H1 (cell line): ENCODE results near the gene SLC17A5. TPM values are rescaled to one million over a fixed set of nuclear protein-coding genes. Genes with fewer than 3 reads are reported as not detected.

Source experiments
- CTCF ChIA-PET: fragments of 300-600 bp; sonication (Branson Sonifier 250); formaldehyde crosslinking; loops from one replicate; lab custom pipeline; 2021; ENCODE audit not compliant: partially characterized antibody; lab: Charles Lee
- POLR2A ChIA-PET: fragments of 300-600 bp; sonication (Branson Sonifier 250); formaldehyde crosslinking; loops from one replicate; lab custom pipeline; 2021; ENCODE audit warnings: inconsistent platforms; ENCODE audit not compliant: partially characterized antibody; lab: Charles Lee
- DNase-seq, 2 experiments: peaks; one replicate each; pipeline versions ENCODE4 v3.0.0 to v3.0.0-alpha.2; 2010 to 2022; ENCODE audit warnings: low spot score in 2 of 2, low read depth in 1 of 2, mixed read lengths in 1 of 2
- FAIRE-seq: peaks from 2 replicates; lab custom pipeline; 2011; peaks lifted over from hg19 to GRCh38; lab: Jason Lieb, UNC
- H2AFZ ChIP-seq: 2 replicates; pipeline ENCODE4 v1.8.1; 2012; ENCODE audit warnings: low read length, inconsistent platforms
- H2AK5ac ChIP-seq: 2 replicates; pipeline ENCODE4 v1.6.1; 2013; ENCODE audit warnings: low read depth, low read length
- H2BK120ac ChIP-seq: replicated peaks from 2 replicates; pipeline ENCODE3; 2013; ENCODE audit warnings: low read depth, low read length, inconsistent platforms
- H2BK12ac ChIP-seq: 2 replicates; pipeline ENCODE4 v1.6.1; 2013; ENCODE audit warnings: low read depth, low read length
- H2BK15ac ChIP-seq: 2 replicates; pipeline ENCODE4 v1.6.1; 2013; ENCODE audit warnings: low read length
- H2BK20ac ChIP-seq: 2 replicates; pipeline ENCODE4 v1.6.1; 2013; ENCODE audit warnings: low read length
- H2BK5ac ChIP-seq: 2 replicates; pipeline ENCODE4 v1.6.1; 2013; ENCODE audit warnings: low read depth, low read length
- H3K14ac ChIP-seq: 2 replicates; pipeline ENCODE4 v1.6.1; 2013; ENCODE audit warnings: inconsistent platforms; ENCODE audit not compliant: insufficient read length
- H3K18ac ChIP-seq: 2 replicates; pipeline ENCODE4 v1.6.1; 2013; ENCODE audit warnings: low read length; ENCODE audit errors: extremely low read depth
- H3K23ac ChIP-seq: 2 replicates; pipeline ENCODE4 v1.6.1; 2013; ENCODE audit warnings: inconsistent platforms; ENCODE audit not compliant: insufficient read length
- H3K23me2 ChIP-seq: 2 replicates; pipeline ENCODE4 v1.6.1; 2013; ENCODE audit warnings: low read depth, low read length
- H3K27ac ChIP-seq: 2 replicates; pipeline ENCODE4 v1.6.1; 2011; ENCODE audit warnings: low read depth, low read length, inconsistent platforms
- H3K27me3 ChIP-seq, 4 experiments: replicated peaks in 1 of 4; 1 replicate in 1 of 4; 2 replicates in 3 of 4; pipeline versions ENCODE4 v1.6.1 to v1.8.1; 2011 to 2013; ENCODE audit warnings: low read length in 3 of 4, mild to moderate bottlenecking in 3 of 4, inconsistent platforms in 2 of 4, mixed read lengths in 2 of 4, moderate library complexity in 1 of 4; ENCODE audit not compliant: control insufficient read depth in 3 of 4, insufficient read depth in 3 of 4; ENCODE audit errors: extremely low read depth in 1 of 4
- H3K36me3 ChIP-seq, 4 experiments: 2 replicates each; pipeline versions ENCODE4 v1.6.1 to v1.8.1; 2011 to 2013; ENCODE audit warnings: mild to moderate bottlenecking in 4 of 4, low read length in 3 of 4, moderate library complexity in 2 of 4, control low read depth in 1 of 4, inconsistent platforms in 1 of 4; ENCODE audit not compliant: insufficient read depth in 4 of 4, control insufficient read depth in 2 of 4
- H3K4ac ChIP-seq: replicated peaks from 2 replicates; pipeline ENCODE3; 2013; ENCODE audit warnings: low read length, low read depth, mixed read lengths, inconsistent platforms; ENCODE audit not compliant: insufficient read length
- H3K4me1 ChIP-seq, 4 experiments: replicated peaks in 1 of 4; 1 replicate in 1 of 4; 2 replicates in 3 of 4; pipeline versions ENCODE4 v1.6.1 to v1.8.1; 2011 to 2013; ENCODE audit warnings: low read length in 3 of 4, inconsistent platforms in 2 of 4, mixed read lengths in 1 of 4; ENCODE audit not compliant: insufficient read depth in 4 of 4, control insufficient read depth in 3 of 4
- H3K4me2 ChIP-seq, 2 experiments: 2 replicates each; pipeline versions ENCODE4 v1.6.1 to v1.8.1; 2011 to 2013; ENCODE audit warnings: low read depth in 2 of 2, low read length in 2 of 2, control low read depth in 1 of 2, inconsistent platforms in 1 of 2, mild to moderate bottlenecking in 1 of 2; ENCODE audit not compliant: insufficient read depth in 1 of 2
- H3K4me3 ChIP-seq, 4 experiments: fragments of 200-600, 300-600 bp in 1 of 4; sonication (generic), shearing (Covaris generic), sonication (Bioruptor Twin) in 1 of 4; 2 replicates each; pipeline versions ENCODE4 v1.5.1 to v1.8.1; 2011 to 2016; ENCODE audit warnings: low read length in 4 of 4, low read depth in 3 of 4, control low read depth in 2 of 4, inconsistent platforms in 2 of 4, mild to moderate bottlenecking in 2 of 4, mixed read lengths in 1 of 4, moderate library complexity in 1 of 4; ENCODE audit not compliant: insufficient read depth in 2 of 4; ENCODE audit errors: extremely low read depth in 1 of 4
- H3K56ac ChIP-seq: replicated peaks from 2 replicates; pipeline ENCODE3; 2013; ENCODE audit warnings: low read depth, mild to moderate bottlenecking, mixed read lengths, low read length, inconsistent platforms; ENCODE audit not compliant: insufficient read length
- H3K79me1 ChIP-seq: 2 replicates; pipeline ENCODE4 v1.6.1; 2013; ENCODE audit warnings: low read depth, low read length, control low read depth
- H3K79me2 ChIP-seq, 2 experiments: 2 replicates each; pipeline versions ENCODE4 v1.6.1 to v1.8.1; 2012 to 2013; ENCODE audit warnings: low read length in 2 of 2, mild to moderate bottlenecking in 2 of 2, inconsistent platforms in 1 of 2; ENCODE audit not compliant: insufficient read depth in 2 of 2, control insufficient read depth in 1 of 2
- H3K9ac ChIP-seq, 4 experiments: replicated peaks in 1 of 4; 1 replicate in 1 of 4; 2 replicates in 3 of 4; pipeline versions ENCODE4 v1.6.1 to v1.8.1; 2011 to 2013; ENCODE audit warnings: low read depth in 3 of 4, low read length in 3 of 4, control low read depth in 2 of 4, mild to moderate bottlenecking in 2 of 4, moderate library complexity in 2 of 4, inconsistent platforms in 1 of 4; ENCODE audit errors: extremely low read depth in 1 of 4
- H3K9me3 ChIP-seq, 2 experiments: 2 replicates each; pipeline versions ENCODE4 v1.6.1 to v1.8.1; 2012 to 2013; ENCODE audit warnings: mild to moderate bottlenecking in 2 of 2, moderate library complexity in 2 of 2, control low read depth in 1 of 2, inconsistent platforms in 1 of 2, low read depth in 1 of 2, low read length in 1 of 2, mixed read lengths in 1 of 2; ENCODE audit not compliant: insufficient read depth in 2 of 2
- H4K20me1 ChIP-seq, 2 experiments: replicated peaks in 1 of 2; 2 replicates each; pipeline versions ENCODE3 to v1.8.1; 2011 to 2013; ENCODE audit warnings: inconsistent platforms in 2 of 2, low read length in 2 of 2, mild to moderate bottlenecking in 1 of 2; ENCODE audit not compliant: insufficient read depth in 2 of 2, control insufficient read depth in 1 of 2
- H4K5ac ChIP-seq: 2 replicates; pipeline ENCODE4 v1.6.1; 2013; ENCODE audit warnings: low read length, low read depth, mixed read lengths, inconsistent platforms; ENCODE audit not compliant: insufficient read length
- H4K8ac ChIP-seq: 2 replicates; pipeline ENCODE4 v1.8.0; 2013; ENCODE audit warnings: mild to moderate bottlenecking, moderate library complexity, low read length, inconsistent platforms; ENCODE audit not compliant: insufficient read depth; ENCODE audit errors: extremely low read depth
- H4K91ac ChIP-seq: replicated peaks from 2 replicates; pipeline ENCODE3; 2013; ENCODE audit warnings: low read length, mixed read lengths, inconsistent platforms; ENCODE audit not compliant: insufficient read length
- GABPA ChIP-seq: IDR thresholded peaks from 2 replicates; pipeline ENCODE4 v1.6.1; 2011; ENCODE audit warnings: mild to moderate bottlenecking, low read length, moderate library complexity, borderline replicate concordance; ENCODE audit not compliant: insufficient read depth
- SRF ChIP-seq: IDR thresholded peaks from 2 replicates; pipeline ENCODE4 v1.6.1; 2011; ENCODE audit warnings: mild to moderate bottlenecking, low read depth, low read length, moderate library complexity
- SUZ12 ChIP-seq: fragments of 200-600 bp; sonication (generic); IDR thresholded peaks from 2 replicates; pipeline ENCODE4 v1.6.1; 2012; ENCODE audit warnings: mild to moderate bottlenecking, inconsistent platforms, low read length, moderate library complexity, mixed read lengths
- polyA plus RNA-seq, 7 experiments: library from polyadenylated mRNA; depleted of rRNA in 3 of 7; stranded (reverse) in 5 of 7; unstranded in 2 of 7; fragments of >200 nt in 5 of 7; fragments of 200-250 nt in 2 of 7; gene quantifications; 1 replicate in 5 of 7; 2 replicates in 1 of 7; 4 replicates in 1 of 7; pipeline versions ENCODE4 v1.2.1 to v1.2.3, GENCODE V29; 2011 to 2013; ENCODE audit warnings: missing spikeins in 2 of 7, mixed read lengths in 2 of 7
- total RNA-seq: library from RNA; stranded (reverse); fragmentation: NEBNext Ultra II Directional; extraction: Animal tissue kit (Norgen Biotek cat#: 25700); gene quantifications from 2 replicates; pipeline ENCODE4 v1.2.1, GENCODE V29; 2021
- TF ChIP-seq, protein P1 (sequence below): IDR thresholded peaks from 2 replicates; pipeline ENCODE4 v1.6.1; 2012; ENCODE audit warnings: inconsistent platforms

The SLC17A5 gene
- total and polyA plus RNA-seq, 2 of the 8 experiments (the other 6 are each of a cell fraction or from before 2014, with no cell fraction given), result 11.0 to 11.9 TPM

DNA sequence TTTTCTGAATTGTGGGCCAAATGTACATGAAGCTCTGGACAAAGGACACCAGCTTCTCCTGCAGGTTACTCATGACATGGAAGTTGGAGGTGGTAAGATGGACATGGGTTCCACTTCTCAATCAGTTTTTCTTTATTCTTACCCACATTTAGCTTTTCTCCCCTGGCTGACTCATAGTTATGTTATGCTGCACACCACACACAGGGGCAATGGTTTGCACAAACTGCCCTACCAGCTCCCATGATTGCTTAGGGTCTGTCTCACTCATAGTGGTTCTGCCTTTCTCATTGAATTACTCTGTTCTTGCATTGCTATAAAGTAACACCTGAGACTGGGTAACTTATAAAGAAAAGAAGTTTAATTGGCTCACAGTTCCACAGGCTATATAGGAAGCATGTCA, 37.7 kb upstream of the SLC17A5 start:
- H3K27ac ChIP-seq, result no peak overlapping the region
- H2AK5ac ChIP-seq, result no peak overlapping the region
- no peaks in the 10 kb centered on the region for H4K20me1 ChIP-seq
- H3K4me2 ChIP-seq, result no peak overlapping the region
- no peak overlapping the region for H3K4me3 ChIP-seq
- ChIA-PET CTCF (interaction anchor here (1.4 to 4.1 kb wide), 4 partner anchors 9 to 41 kb away, joined by 4 to 22 read pairs (median 13); no protein-coding TSS in a partner anchor), POLR2A (interaction anchor here (1.0 to 1.2 kb wide), 2 partner anchors 18 to 170 kb away, joined by 3 to 4 read pairs; partner anchors contain the start of gene EEF1A1)
- no peak overlapping the region for H2BK5ac ChIP-seq
- no peaks in the 10 kb centered on the region for H3K79me2 ChIP-seq
- H3K4me1 ChIP-seq, result peaks cover 0 to 3% (median 0%) of the 10 kb centered on the region in 4 experiments; a peak in 2 of 7 replicates
- no peaks in the 10 kb centered on the region for H3K79me1 ChIP-seq
- no peak overlapping the region for H2BK20ac ChIP-seq
- H2BK120ac ChIP-seq, result no peak overlapping the region
- H3K36me3 ChIP-seq, result no peaks in the 10 kb centered on the region
- no peaks in the 10 kb centered on the region for H3K9me3 ChIP-seq
- DNase-seq, result no peak
- no peak overlapping the region for H3K4ac ChIP-seq
- H3K23ac ChIP-seq, result no peak overlapping the region
- no peak overlapping the region for H3K9ac ChIP-seq
- no peak overlapping the region for H2BK12ac ChIP-seq
- no peak overlapping the region for H4K5ac ChIP-seq
- no peak overlapping the region for H3K14ac ChIP-seq
- H4K8ac ChIP-seq, result no peak overlapping the region
- peaks cover 5% of the 10 kb centered on the region for H3K23me2 ChIP-seq
- no peak overlapping the region for H4K91ac ChIP-seq
- no peak for FAIRE-seq
- no peak overlapping the region for H2BK15ac ChIP-seq
- no peak overlapping the region for H3K18ac ChIP-seq
- H3K56ac ChIP-seq, result no peak overlapping the region
- H2AFZ ChIP-seq, result no peak overlapping the region
- H3K27me3 ChIP-seq, result peaks cover 0 to 2% (median 0%) of the 10 kb centered on the region in 4 experiments; a peak in 3 of 7 replicates
- TF ChIP-seq SUZ12 (no peak), SRF (no peak), GABPA (no peak)
- TF ChIP-seq, protein P1, sequence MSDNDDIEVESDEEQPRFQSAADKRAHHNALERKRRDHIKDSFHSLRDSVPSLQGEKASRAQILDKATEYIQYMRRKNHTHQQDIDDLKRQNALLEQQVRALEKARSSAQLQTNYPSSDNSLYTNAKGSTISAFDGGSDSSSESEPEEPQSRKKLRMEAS, result no peak
